Left lung (tissue), 10 donors: Measurements from ENCODE around the gene ZNF23. TPM values are rescaled to one million over a fixed set of nuclear protein-coding genes. Genes with fewer than 3 reads are reported as not detected.

Experiments used
- ATAC-seq: fragments of 200-7000 bp; cut with Tn5 transposase; one replicate; pipeline ENCODE4 v1.9.1; 2020; ENCODE audit warnings: moderate library complexity
- DNase-seq, 4 donors: peaks; one replicate each; pipeline ENCODE4 v3.0.0-alpha.2; 2013 to 2020
- H3K27ac ChIP-seq, 2 donors: fragments of 200-600 bp; sonication (generic) in 1 of 2; one replicate each; pipeline versions ENCODE4 v1.5.0 to v1.8.0; 2020 to 2021
- H3K27me3 ChIP-seq, 2 donors: fragments of 200-600 bp; sonication (generic) in 1 of 2; one replicate each; pipeline versions ENCODE4 v1.5.0 to v1.8.0; 2020 to 2021
- H3K36me3 ChIP-seq, 2 donors: fragments of 200-600 bp; sonication (generic) in 1 of 2; one replicate each; pipeline versions ENCODE4 v1.5.0 to v1.8.0; 2020 to 2021
- H3K4me1 ChIP-seq, 2 donors: fragments of 200-600 bp; one replicate each; pipeline ENCODE4 v1.8.0; 2021
- H3K4me3 ChIP-seq, 2 donors: fragments of 200-600 bp; sonication (generic) in 1 of 2; one replicate each; pipeline versions ENCODE4 v1.5.0 to v1.8.0; 2020 to 2021; ENCODE audit warnings: mild to moderate bottlenecking in 1 of 2
- H3K9me3 ChIP-seq, 2 donors: fragments of 200-600 bp; sonication (generic) in 1 of 2; one replicate each; pipeline versions ENCODE4 v1.5.0 to v1.8.0; 2020 to 2021
- intact Hi-C, 2 donors: fragments of 100-400 bp; cut with DNase I; formaldehyde crosslinking; loops; one replicate each; pipeline versions ENCODE4 v1.11.2 to v1.14.2; 2022
- polyA plus RNA-seq, 6 donors: library from polyadenylated mRNA; unstranded; fragments of 120-200 nt; gene quantifications; one replicate each; pipeline ENCODE4 v1.2.1, GENCODE V29; 2013; ENCODE audit not compliant: insufficient read length in 6 of 6
- total RNA-seq, 2 donors: library from RNA; stranded (reverse); fragmentation: NEBNext Ultra II Directional; extraction: Animal tissue kit (Norgen Biotek cat#: 25700); gene quantifications; one replicate each; pipeline ENCODE4 v1.2.1, GENCODE V29; 2021
- TF ChIP-seq, protein P1 (sequence below), 2 donors: fragments of 200-600 bp; sonication (generic) in 1 of 2; IDR thresholded peaks; one replicate each; pipeline versions ENCODE4 v1.5.0 to v1.8.0; 2021; ENCODE audit warnings: antibody characterized with exemption in 2 of 2
- donor health status: DM: no; HTN: yes; CAD: no.
- donor health status: DM: no; HTN: no; CAD: no.

Gene ZNF23
- total and polyA plus RNA-seq, 8 donors: 6.8 to 19.9 (median 16.8) TPM

DNA sequence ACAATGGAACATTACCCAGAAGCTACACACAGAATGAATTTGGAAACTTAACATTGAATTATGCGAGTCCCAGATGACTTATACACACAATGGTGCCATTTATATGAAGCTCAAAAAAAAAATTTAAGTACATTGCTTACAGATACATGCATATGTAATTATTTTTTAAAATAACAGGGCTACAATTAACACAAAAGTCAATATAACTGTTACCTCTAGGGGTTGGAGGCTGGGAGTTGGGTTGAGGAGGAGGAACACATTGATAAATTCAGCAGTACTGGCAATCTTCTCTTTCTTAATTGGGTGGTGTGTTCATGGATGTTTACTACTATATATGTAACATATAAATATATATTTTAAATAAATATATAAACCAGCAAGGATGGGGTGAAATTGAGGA, 1.1 kb downstream of the ZNF23 start:
- H3K36me3 ChIP-seq: peaks cover 0 to 10% of the 10 kb centered on the region in 2 donors
- intact Hi-C loops: no loop called here
- ATAC-seq: no peak
- no peaks in the 10 kb centered on the region for H3K27me3 ChIP-seq
- DNase-seq: no peak
- peak overlapping the region in 1 of 2 donors; percentile 73 for H3K4me3 ChIP-seq
- no peaks in the 10 kb centered on the region for H3K9me3 ChIP-seq
- peaks cover 5 to 21% of the 10 kb centered on the region in 2 donors for H3K4me1 ChIP-seq
- H3K27ac ChIP-seq: no peak overlapping the region
- TF ChIP-seq, protein P1, sequence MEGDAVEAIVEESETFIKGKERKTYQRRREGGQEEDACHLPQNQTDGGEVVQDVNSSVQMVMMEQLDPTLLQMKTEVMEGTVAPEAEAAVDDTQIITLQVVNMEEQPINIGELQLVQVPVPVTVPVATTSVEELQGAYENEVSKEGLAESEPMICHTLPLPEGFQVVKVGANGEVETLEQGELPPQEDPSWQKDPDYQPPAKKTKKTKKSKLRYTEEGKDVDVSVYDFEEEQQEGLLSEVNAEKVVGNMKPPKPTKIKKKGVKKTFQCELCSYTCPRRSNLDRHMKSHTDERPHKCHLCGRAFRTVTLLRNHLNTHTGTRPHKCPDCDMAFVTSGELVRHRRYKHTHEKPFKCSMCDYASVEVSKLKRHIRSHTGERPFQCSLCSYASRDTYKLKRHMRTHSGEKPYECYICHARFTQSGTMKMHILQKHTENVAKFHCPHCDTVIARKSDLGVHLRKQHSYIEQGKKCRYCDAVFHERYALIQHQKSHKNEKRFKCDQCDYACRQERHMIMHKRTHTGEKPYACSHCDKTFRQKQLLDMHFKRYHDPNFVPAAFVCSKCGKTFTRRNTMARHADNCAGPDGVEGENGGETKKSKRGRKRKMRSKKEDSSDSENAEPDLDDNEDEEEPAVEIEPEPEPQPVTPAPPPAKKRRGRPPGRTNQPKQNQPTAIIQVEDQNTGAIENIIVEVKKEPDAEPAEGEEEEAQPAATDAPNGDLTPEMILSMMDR (IDR thresholded peaks at IDR 0.05): no peak

DNA sequence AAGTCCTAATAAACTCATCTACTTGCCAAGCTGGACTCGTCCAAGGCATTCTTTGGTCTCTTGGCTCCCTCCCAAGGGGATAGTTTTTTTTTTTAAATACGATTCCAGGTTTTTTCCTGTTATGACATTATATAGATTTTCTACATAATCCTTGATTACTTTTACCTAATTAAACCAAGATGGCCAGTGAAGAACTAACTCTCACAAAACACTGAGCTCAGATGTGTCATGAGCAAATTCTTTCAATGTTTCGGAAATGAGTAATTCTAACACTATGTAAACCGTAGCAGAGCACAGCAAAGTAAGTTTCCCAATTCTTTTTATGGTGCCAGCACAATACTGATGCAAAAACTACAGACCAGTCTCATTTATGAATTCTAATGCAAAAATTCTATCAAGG, 1.8 kb downstream of the ZNF23 start:
- Histone ChIP-seq H3K4me3 (no peak overlapping the region), H3K27me3 (no peaks in the 10 kb centered on the region), H3K27ac (no peak overlapping the region), H3K4me1 (peaks cover 5 to 21% of the 10 kb centered on the region in 2 donors), H3K36me3 (peaks cover 0 to 17% of the 10 kb centered on the region in 2 donors), H3K9me3 (no peaks in the 10 kb centered on the region)
- intact Hi-C loops: no loop called here
- no peak for DNase-seq
- ATAC-seq: no peak
- TF ChIP-seq, protein P1 (IDR thresholded peaks at IDR 0.05): no peak

DNA sequence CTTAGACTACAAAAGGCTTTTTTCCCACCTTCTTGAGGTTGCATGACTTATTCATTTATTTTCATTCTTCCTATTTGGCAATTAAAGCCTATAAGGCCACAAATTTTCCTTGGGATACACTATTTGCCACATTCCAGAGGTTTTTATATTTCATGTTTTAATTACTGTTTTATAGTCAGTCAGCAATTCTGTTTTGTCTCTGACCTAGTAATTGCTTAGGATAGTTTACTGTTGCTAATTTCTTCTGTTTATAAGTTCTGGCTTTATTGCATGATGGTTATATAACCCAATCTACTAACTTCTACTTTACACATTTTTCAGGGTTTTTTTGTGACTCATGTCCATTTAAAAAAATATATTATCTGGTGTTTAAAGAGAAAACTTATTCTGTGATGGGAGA, 2.5 kb downstream of the ZNF23 start:
- Histone ChIP-seq H3K27ac (no peak overlapping the region), H3K4me3 (no peak overlapping the region), H3K36me3 (peaks cover 0 to 25% of the 10 kb centered on the region in 2 donors), H3K27me3 (no peaks in the 10 kb centered on the region), H3K4me1 (peaks cover 5 to 21% of the 10 kb centered on the region in 2 donors), H3K9me3 (no peaks in the 10 kb centered on the region)
- DNase-seq (no peak), ATAC-seq (no peak)
- intact Hi-C loops: no loop called here
- TF ChIP-seq, protein P1 (IDR thresholded peaks at IDR 0.05): no peak

DNA sequence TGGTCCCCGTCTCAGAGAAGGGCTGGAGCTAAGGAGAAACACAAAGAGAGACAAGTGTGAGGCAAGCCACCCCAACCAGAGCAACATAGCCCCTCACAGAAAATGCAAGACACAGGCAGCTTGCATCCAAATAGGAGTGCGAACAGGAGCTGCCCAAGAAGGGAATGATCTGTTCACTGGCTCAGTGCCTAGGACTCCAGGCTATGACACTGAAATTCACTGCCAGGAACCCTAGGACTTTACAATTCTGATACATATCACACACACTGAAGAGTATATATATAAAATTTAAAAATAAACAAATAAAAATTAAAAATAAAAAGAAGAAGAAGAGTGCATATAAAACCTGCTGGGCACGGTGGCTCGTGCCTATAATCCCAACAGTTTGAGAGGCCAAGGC, 5.2 kb downstream of the ZNF23 start:
- intact Hi-C loops: no loop called here
- Histone ChIP-seq H3K27me3 (no peaks in the 10 kb centered on the region), H3K4me3 (no peak overlapping the region), H3K27ac (no peak overlapping the region), H3K4me1 (peaks cover 0 to 15% of the 10 kb centered on the region in 2 donors), H3K9me3 (peaks cover 0 to 23% of the 10 kb centered on the region in 2 donors), H3K36me3 (peaks cover 0 to 52% of the 10 kb centered on the region in 2 donors)
- DNase-seq (no peak), ATAC-seq (no peak)
- TF ChIP-seq, protein P1 (IDR thresholded peaks at IDR 0.05): no peak

DNA sequence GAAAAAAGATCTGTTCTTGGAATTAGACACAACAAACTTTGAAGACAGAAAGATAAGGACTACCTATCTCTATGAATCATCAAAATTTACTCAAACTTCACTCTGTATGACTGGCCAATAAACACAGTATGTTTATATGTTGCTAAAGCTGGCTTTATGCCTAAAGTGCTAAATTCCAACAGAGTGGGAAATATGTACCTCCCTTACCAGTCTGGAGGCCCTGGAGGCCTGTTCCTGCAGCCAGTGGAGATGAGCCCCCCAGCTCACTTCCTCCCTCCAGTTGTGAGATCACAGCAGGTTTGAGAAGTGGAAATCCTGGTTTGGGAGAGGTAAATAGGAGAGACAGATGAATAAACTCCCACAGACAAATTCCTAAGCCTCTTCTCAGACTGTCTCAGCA, 9.0 kb downstream of the ZNF23 start:
- TF ChIP-seq, protein P1 (IDR thresholded peaks at IDR 0.05): no peak
- Histone ChIP-seq H3K9me3 (peaks cover 4 to 60% of the 10 kb centered on the region in 2 donors), H3K27ac (no peak overlapping the region), H3K4me3 (no peak overlapping the region), H3K36me3 (peaks cover 0 to 89% of the 10 kb centered on the region in 2 donors), H3K4me1 (no peaks in the 10 kb centered on the region), H3K27me3 (no peaks in the 10 kb centered on the region)
- intact Hi-C loops: no loop called here
- ATAC-seq: no peak
- no peak for DNase-seq
